Measurements from ENCODE around the gene ESPN. TPM values are rescaled to one million over a fixed set of nuclear protein-coding genes. Genes with fewer than 3 reads are reported as not detected.
"Not testable (repeated sequence)": the region's sequence is repeated elsewhere in the genome, so short reads cannot be mapped to it uniquely, and the experiment has no call there.

ESPN gene
- total RNA-seq, 6 donors from 2014 or later: 2.1 to 27.2 (median 4.8) TPM

DNA sequence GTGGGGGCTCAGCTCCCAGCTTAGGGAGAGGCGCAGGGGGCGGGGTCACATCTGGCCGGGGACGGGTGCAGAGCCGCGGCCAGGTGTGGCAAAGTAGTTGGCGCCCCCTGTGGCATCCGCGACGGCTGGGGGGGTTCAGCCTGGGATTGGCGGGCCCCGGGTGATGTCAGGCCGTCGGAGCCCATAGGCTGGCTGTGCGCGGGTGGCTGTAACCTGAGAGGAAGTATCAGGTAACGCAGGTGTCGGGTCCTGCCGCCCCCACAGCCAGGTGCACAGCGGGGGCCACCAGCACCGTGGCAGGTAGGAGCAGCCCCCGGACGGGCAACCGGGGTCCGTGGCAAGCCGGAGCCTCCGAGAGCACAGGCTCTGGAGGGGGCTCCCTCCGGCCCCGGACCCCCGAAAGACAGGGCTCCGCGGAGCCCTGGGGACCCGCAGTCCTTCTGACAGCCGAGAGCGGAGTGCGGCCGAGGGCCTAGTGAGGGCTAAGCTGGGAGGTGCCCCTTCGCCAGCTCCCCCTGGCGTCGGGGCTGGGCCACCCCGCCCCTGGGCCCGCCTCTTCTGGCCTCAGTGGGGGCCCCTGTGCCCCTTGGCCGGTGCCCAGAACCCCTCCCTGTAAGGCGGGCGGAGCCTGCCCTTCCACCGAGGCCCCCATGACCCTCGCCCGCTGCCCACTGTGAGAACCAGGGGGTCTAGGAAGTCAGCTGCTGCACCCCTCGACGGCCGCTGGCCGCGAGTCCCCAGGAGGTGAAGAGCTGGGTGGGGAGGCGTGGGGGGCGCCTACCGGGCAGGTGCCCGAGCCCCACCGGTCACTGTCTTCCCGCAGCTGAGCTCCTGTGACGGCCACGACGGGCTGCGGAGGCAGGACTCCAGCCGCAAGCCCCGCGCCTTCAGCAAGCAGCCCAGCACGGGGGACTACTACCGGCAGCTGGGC lies 23.5 kb downstream of the ESPN start:
- ATAC-seq (ENCODE audit: low FRiP score in 2 of 2) (no peak), DNase-seq (peak in 1 of 2 donors; percentile 78)
- H3K27ac ChIP-seq: peak overlapping the region in 1 of 4 donors; percentile 26
- peaks cover 2 to 49% (median 21%) of the 10 kb centered on the region in 4 donors for H3K27me3 ChIP-seq
- no peaks in the 10 kb centered on the region for H3K9me3 ChIP-seq
- WGBS, 2 donors: 0% methylated on average over 1 of the region's 68 CpGs; no CpG with 5 or more reads in 1 of the 2 donors
- peaks cover 14 to 29% (median 20%) of the 10 kb centered on the region in 4 donors for H3K4me1 ChIP-seq
- peak overlapping the region in 3 of 4 donors; percentile 18 to 36 (median 26) for H3K4me3 ChIP-seq
- no peaks in the 10 kb centered on the region for H3K36me3 ChIP-seq
- TF ChIP-seq, protein P1, sequence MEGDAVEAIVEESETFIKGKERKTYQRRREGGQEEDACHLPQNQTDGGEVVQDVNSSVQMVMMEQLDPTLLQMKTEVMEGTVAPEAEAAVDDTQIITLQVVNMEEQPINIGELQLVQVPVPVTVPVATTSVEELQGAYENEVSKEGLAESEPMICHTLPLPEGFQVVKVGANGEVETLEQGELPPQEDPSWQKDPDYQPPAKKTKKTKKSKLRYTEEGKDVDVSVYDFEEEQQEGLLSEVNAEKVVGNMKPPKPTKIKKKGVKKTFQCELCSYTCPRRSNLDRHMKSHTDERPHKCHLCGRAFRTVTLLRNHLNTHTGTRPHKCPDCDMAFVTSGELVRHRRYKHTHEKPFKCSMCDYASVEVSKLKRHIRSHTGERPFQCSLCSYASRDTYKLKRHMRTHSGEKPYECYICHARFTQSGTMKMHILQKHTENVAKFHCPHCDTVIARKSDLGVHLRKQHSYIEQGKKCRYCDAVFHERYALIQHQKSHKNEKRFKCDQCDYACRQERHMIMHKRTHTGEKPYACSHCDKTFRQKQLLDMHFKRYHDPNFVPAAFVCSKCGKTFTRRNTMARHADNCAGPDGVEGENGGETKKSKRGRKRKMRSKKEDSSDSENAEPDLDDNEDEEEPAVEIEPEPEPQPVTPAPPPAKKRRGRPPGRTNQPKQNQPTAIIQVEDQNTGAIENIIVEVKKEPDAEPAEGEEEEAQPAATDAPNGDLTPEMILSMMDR (IDR thresholded peaks at IDR 0.05): no peak
- TF ChIP-seq POLR2AphosphoS5 (IDR thresholded peaks at IDR 0.05): no peak
- no peak for TF ChIP-seq EP300 (IDR thresholded peaks at IDR 0.05)

DNA sequence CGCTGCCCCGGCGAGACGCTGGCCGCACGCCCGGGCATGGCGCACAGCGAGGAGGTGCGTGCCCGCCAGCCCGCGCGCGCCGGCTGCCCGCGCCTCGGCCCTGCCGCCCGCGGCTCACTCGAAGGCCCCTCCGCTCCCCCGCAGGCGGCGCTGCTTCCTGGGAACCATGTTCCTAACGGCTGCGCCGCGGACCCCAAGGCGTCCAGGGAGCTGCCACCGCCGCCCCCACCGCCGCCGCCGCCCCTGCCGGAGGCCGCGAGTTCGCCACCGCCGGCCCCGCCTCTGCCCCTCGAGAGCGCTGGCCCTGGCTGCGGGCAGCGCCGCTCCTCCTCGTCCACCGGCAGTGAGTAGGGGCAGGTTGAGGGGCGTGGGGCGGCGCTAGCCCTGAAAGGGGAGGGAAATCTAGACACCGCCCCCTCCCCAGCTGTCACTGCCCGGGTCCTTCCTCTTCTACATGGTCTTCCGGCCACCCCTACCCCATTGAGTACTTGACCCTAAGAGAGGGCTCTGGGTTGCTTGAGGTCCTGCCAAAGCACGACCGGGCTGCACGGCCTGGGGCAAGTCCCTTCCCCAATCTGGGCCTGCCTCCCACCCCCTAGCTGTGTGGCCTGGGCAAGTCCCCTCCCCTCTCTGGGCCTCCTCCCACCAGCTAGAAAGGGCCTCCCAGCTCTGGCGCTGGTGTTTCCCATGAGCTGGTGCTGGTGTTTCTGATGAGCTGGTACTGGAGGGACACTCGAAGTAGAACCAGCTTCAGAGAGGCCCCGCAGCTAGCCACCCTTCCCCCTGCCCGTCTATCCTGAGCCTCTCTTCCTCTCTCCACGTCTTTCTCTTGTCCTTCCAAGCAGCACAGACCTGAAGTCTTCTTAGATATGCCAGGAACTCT lies 24.4 kb downstream of the ESPN start:
- peaks cover 14 to 29% (median 20%) of the 10 kb centered on the region in 4 donors for H3K4me1 ChIP-seq
- no peaks in the 10 kb centered on the region for H3K36me3 ChIP-seq
- H3K27ac ChIP-seq: no peak overlapping the region
- 4 to 9% methylated on average over 12 to 42 of the region's 66 CpGs for WGBS, 2 donors
- ATAC-seq (ENCODE audit: low FRiP score in 2 of 2) (no peak), DNase-seq (peak in 1 of 2 donors; percentile 89)
- TF ChIP-seq, protein P1 (IDR thresholded peaks at IDR 0.05): peak in 1 of 6 experiments; percentile 29
- TF ChIP-seq POLR2A (IDR thresholded peaks at IDR 0.05): no peak
- H3K9me3 ChIP-seq: no peaks in the 10 kb centered on the region
- H3K4me3 ChIP-seq: peak overlapping the region in 3 of 4 donors; percentile 18 to 36 (median 24)
- peaks cover 2 to 49% (median 21%) of the 10 kb centered on the region in 4 donors for H3K27me3 ChIP-seq

DNA sequence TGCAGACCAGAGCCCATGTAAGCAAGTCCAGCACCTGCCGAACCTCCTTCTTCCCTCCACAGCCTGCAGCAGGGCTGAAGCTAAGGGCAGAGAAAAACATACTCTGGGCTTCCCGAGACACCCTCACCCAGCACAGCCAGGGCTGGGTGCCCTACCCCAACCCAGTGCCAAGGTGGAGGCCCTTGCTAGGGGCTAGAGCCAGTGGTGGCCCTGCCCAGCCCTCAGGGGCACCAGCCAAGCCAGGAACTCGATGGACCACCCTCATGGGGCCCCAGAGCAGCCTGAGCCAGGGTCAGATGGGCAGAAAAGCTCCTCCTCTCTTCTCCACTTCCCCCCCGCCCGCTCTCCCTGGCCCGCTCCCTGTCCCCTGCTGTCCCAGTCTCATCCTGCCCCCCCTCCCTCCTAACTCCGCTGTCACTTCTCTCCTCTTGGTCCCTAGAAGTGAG lies 25.5 kb downstream of the ESPN start:
- H3K27me3 ChIP-seq: peaks cover 2 to 59% (median 26%) of the 10 kb centered on the region in 4 donors
- H3K4me1 ChIP-seq: peaks cover 19 to 40% (median 22%) of the 10 kb centered on the region in 4 donors
- TF ChIP-seq POLR2AphosphoS5 (IDR thresholded peaks at IDR 0.05): no peak
- H3K36me3 ChIP-seq: no peaks in the 10 kb centered on the region
- no peak overlapping the region for H3K27ac ChIP-seq
- WGBS, 2 donors: 25 to 40% methylated on average over 2 to 3 of the region's 7 CpGs
- no peak overlapping the region for H3K4me3 ChIP-seq
- H3K9me3 ChIP-seq: no peaks in the 10 kb centered on the region
- DNase-seq: no peak
- ATAC-seq (ENCODE audit: low FRiP score in 2 of 2): no peak

DNA sequence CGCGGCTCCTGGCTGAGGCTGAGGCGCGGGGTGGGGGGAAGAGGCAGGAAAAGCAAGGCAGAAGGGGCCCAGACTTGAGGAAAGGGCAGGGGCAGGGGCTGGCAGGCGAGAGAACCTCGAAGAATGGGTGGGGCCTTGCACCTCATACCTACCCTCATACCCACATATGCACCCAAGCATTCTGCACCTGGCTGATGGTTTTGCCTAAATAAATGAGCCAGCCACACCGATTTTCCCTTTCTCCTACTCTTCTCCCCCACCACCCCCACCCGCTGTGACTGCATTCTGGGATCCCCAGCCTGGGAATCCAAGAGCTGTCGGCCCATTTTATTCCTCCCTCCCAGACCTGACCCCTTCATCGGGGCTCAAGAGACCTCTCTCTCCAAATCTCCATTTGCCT lies 25.9 kb downstream of the ESPN start:
- H3K4me3 ChIP-seq; DNase-seq; H3K9me3 ChIP-seq; H3K36me3 ChIP-seq; H3K27ac ChIP-seq; ATAC-seq (ENCODE audit: low FRiP score in 2 of 2): not testable (repeated sequence)
- peaks cover 2 to 64% (median 28%) of the 10 kb centered on the region in 4 donors for H3K27me3 ChIP-seq
- 40 to 42% methylated on average over 9 to 10 of the region's 10 CpGs for WGBS, 2 donors
- H3K4me1 ChIP-seq: peaks cover 19 to 44% (median 24%) of the 10 kb centered on the region in 4 donors

DNA sequence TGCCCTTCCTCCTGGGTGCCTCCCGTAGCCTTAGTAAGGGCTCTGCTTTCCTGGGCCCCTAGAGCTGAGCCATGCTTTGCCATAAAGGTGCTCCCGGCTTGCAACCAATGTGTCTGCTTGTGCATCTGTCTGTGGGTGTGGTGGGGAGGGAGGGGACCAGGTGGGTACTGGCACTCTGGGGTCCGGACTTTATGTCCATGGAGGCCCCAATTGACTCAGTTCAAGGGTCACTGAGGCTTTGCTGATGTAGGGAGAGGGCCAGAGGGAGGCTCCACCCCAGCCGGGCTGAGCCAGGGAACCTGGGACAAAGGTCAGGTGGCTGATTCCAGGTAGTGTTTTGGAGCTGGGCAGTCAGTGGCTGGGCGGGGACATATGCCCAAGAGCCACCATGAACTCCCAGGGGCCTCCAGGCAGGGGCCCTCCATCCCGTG lies 26.4 kb downstream of the ESPN start:
- WGBS, 2 donors: 72 to 83% methylated on average over 4 to 5 of the region's 6 CpGs

DNA sequence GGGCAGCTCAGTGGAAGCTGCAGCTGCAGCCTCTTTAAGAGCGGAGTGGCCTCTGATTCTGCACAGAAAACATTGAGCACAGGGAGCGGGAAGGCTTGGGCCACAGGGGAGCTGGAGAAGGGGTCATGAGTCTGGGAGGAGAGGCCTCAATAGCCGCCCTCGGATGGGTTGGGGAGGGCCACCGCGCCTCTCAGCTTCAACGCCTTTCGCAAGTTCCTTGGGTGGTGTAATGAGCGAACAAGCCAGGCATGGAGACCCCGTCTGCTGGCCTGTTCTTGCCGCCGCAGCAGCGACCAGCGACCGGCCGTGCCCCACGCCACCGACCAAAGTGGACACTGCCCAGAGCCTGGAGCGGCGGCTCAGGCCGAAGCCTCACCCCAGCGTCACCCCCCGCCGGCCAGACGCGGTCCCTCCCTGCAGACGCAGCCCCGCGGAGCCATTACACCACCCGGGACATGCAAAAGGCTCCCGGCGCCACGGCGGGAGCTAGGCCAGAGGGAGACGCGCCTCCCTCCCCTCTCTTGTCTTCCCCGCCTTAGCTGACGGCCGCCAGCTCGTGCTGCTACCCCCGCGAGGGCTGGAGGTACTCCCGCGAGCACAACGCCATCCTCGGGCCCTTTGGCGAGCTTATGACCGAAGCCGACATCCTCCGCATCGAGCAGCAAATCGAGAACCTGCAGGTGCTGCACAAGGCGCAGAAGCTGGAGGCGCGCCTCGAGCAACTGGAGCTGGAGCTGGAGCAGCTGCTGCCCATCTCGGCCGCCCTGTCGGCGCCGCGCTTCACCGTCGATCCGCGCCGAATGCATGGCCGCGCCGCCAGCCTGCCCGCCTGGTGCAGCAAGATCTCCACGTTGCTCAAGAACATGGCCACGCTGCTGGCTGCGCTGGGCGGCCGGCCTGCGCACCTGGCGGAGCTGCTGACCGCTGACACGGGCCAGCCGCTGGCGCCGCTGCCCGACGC lies 29.6 kb downstream of the ESPN start:
- DNase-seq: peak in 1 of 2 donors; percentile 86
- 27 to 55% methylated on average over 3 to 66 of the region's 85 CpGs for WGBS, 2 donors
- not testable (repeated sequence) for H3K27ac ChIP-seq; ATAC-seq (ENCODE audit: low FRiP score in 2 of 2); H3K36me3 ChIP-seq; H3K4me3 ChIP-seq; H3K9me3 ChIP-seq
- H3K27me3 ChIP-seq: peaks cover 0 to 41% (median 16%) of the 10 kb centered on the region in 4 donors
- peaks cover 0 to 20% (median 8%) of the 10 kb centered on the region in 4 donors for H3K4me1 ChIP-seq

More for the DNA sequence above, 26.4 kb downstream of the ESPN start:
- Histone ChIP-seq H3K4me3 (no peak overlapping the region), H3K27ac (no peak overlapping the region), H3K27me3 (peaks cover 2 to 68% (median 30%) of the 10 kb centered on the region in 4 donors), H3K9me3 (no peaks in the 10 kb centered on the region), H3K4me1 (peaks cover 19 to 47% (median 24%) of the 10 kb centered on the region in 4 donors), H3K36me3 (no peaks in the 10 kb centered on the region)
- DNase-seq: no peak
- TF ChIP-seq, protein P1 (IDR thresholded peaks at IDR 0.05): no peak
- TF ChIP-seq POLR2AphosphoS5 (IDR thresholded peaks at IDR 0.05) (no peak), POLR2A (IDR thresholded peaks at IDR 0.05) (no peak), EP300 (IDR thresholded peaks at IDR 0.05) (no peak)
- no peak for ATAC-seq (ENCODE audit: low FRiP score in 2 of 2)

All from upper lobe of left lung (tissue), 6 donors.